Transverse colon (tissue), 4 donors: Measurements from ENCODE around the gene PLA2G10. TPM values are rescaled to one million over a fixed set of nuclear protein-coding genes. Genes with fewer than 3 reads are reported as not detected.
A peak's percentile ranks its signal among the peaks of the same experiment; 100 is the strongest.
"Not testable (repeated sequence)": the region's sequence is repeated elsewhere in the genome, so short reads cannot be mapped to it uniquely, and the experiment has no call there.

Experiments used
- DNase-seq: peaks from one replicate; pipeline ENCODE4 v3.0.0-alpha.2; 2019
- H3K27ac ChIP-seq, 4 donors: fragments of 200-600 bp; sonication (generic); 2 replicates each; pipeline ENCODE4 v1.5.1; 2016 to 2018; ENCODE audit warnings: inconsistent platforms in 4 of 4
- H3K27me3 ChIP-seq: fragments of 200-600 bp; sonication (generic); 2 replicates; pipeline ENCODE4 v1.5.1; 2017; ENCODE audit warnings: inconsistent platforms
- H3K36me3 ChIP-seq, 4 donors: fragments of 200-600 bp; sonication (generic); 2 replicates each; pipeline ENCODE4 v1.5.1; 2017 to 2019; ENCODE audit warnings: inconsistent platforms in 4 of 4
- H3K4me1 ChIP-seq, 4 donors: fragments of 200-600 bp; sonication (generic); 2 replicates each; pipeline ENCODE4 v1.5.1; 2017 to 2020; ENCODE audit warnings: inconsistent platforms in 4 of 4
- H3K4me3 ChIP-seq, 4 donors: fragments of 200-600 bp; sonication (generic); 1 replicate in 1 of 4; 2 replicates in 3 of 4; pipeline versions ENCODE4 v1.5.1 to v1.6.1; 2017 to 2019; ENCODE audit warnings: inconsistent platforms in 4 of 4
- H3K9me3 ChIP-seq, 2 donors: fragments of 200-600 bp; sonication (generic); 2 replicates each; pipeline ENCODE4 v1.5.1; 2017 to 2019; ENCODE audit warnings: inconsistent platforms in 2 of 2
- EP300 ChIP-seq: sonication (generic); formaldehyde crosslinking; IDR thresholded peaks from one replicate; pipeline ENCODE4 v1.6.1; 2017; ENCODE audit warnings: antibody characterized with exemption, low read depth
- POLR2A ChIP-seq: fragments of 450-650 bp; IDR thresholded peaks from one replicate; pipeline ENCODE4 v1.6.1; 2016; ENCODE audit warnings: antibody characterized with exemption, mild to moderate bottlenecking, moderate library complexity
- POLR2AphosphoS5 ChIP-seq, 3 donors: sonication (generic); formaldehyde crosslinking; IDR thresholded peaks; one replicate each; pipeline ENCODE4 v1.6.1; 2016; ENCODE audit warnings: antibody characterized with exemption in 3 of 3
- WGBS, 2 donors: methylation state at CpG; one replicate each; pipeline ENCODE4 v1.1.5; 2018; ENCODE audit warnings: low coverage in 1 of 2; 5-methylcytosine and 5-hydroxymethylcytosine counted together
- in situ Hi-C, 4 donors: fragments of 200-750 bp; cut with MboI; loops; one replicate each; pipeline versions ENCODE4 v1.15.0 to v1.15.1; 2017; ENCODE audit warnings: low sequenced_read_pairs in 3 of 4, low pct_ligation_motif_present in 1 of 4, low pct_unique_long_range_greater_than_20kb in 1 of 4
- intact Hi-C: fragments of 100-400 bp; cut with DNase I; formaldehyde crosslinking; loops from one replicate; pipeline ENCODE4 v1.15.1; 2023; ENCODE audit warnings: low total_unique reads
- total RNA-seq, 4 donors: library from RNA; depleted of rRNA; stranded (reverse); fragments of >200 nt; gene quantifications; one replicate each; pipeline ENCODE4 v1.1.0, GENCODE V29; 2016
- TF ChIP-seq, protein P1 (sequence below), 5 experiments: fragments of 200-600 bp in 3 of 5; fragments of 450-650 bp in 2 of 5; sonication (generic) in 3 of 5; IDR thresholded peaks; 1 replicate in 2 of 5; 2 replicates in 3 of 5; pipeline ENCODE4 v1.5.1; 2016 to 2017; ENCODE audit warnings: antibody characterized with exemption in 5 of 5, inconsistent platforms in 3 of 5, mild to moderate bottlenecking in 2 of 5, moderate library complexity in 1 of 5

PLA2G10 gene
- total RNA-seq, 4 donors from 2014 or later: 4.0 to 43.8 (median 24.0) TPM

- intact Hi-C loops, in situ Hi-C loops, H3K9me3 ChIP-seq, H3K27me3 ChIP-seq, H3K4me3 ChIP-seq: not testable (repeated sequence)
- peaks cover 19 to 69% (median 53%) of the 10 kb centered on the region in 4 donors for H3K4me1 ChIP-seq
- H3K36me3 ChIP-seq: peaks cover 0 to 11% (median 1%) of the 10 kb centered on the region in 4 donors
- DNase-seq: peak; percentile 25
- TF ChIP-seq POLR2A (peak; percentile 51), POLR2AphosphoS5 (IDR thresholded peaks at IDR 0.05) (peak in 2 of 3 donors; percentile 33 to 61), EP300 (peak; percentile 42)
- H3K27ac ChIP-seq: peak overlapping the region; percentile 96 to 99 (median 97)
- WGBS, 2 donors: 65 to 68% methylated on average over 4 to 16 of the region's 17 CpGs
These were observed 57.7 kb downstream of the PLA2G10 start for GRCh38 chr16:14636179-14636950.

DNA sequence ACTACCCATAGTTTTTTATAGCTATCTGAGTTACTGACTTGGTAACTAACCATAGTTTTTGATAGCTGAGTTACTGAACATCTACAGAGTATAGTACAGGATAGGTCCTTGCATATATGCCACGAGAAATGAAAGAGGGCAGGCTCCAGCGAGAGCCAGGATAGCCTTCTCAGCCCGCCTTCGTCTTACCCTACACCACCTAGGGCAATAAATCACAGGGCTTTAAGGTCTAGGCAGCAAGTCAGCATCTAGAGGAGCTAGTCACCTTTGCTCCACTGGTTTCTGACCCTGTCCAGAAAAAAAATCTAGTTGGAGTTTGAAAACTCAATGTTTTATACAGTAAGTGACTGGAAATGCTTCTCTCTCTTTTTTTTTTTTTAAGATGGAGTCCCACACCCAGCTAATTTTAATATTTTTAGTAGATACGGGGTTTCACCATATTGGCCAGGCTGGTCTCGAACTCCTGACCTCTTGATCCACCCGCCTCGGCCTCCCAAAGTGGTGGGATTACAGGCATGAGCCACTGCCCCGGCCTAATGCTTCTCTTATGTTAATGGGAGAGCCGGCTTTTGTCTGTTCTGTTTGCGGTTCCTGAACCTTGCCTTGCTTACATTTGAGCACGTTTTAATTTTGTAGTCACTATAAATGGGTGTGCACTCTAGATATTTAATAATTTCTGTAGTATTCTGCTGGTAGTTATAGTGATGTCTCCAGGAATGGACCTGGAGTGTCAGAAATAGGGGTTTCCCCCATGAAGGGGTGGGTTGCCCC lies 58.5 kb downstream of the PLA2G10 start:
- WGBS, 2 donors: 67 to 69% methylated on average over 9 to 12 of the region's 12 CpGs
- no peaks in the 10 kb centered on the region for H3K9me3 ChIP-seq
- TF ChIP-seq POLR2A (no peak), POLR2AphosphoS5 (IDR thresholded peaks at IDR 0.05) (no peak), EP300 (no peak)
- TF ChIP-seq, protein P1, sequence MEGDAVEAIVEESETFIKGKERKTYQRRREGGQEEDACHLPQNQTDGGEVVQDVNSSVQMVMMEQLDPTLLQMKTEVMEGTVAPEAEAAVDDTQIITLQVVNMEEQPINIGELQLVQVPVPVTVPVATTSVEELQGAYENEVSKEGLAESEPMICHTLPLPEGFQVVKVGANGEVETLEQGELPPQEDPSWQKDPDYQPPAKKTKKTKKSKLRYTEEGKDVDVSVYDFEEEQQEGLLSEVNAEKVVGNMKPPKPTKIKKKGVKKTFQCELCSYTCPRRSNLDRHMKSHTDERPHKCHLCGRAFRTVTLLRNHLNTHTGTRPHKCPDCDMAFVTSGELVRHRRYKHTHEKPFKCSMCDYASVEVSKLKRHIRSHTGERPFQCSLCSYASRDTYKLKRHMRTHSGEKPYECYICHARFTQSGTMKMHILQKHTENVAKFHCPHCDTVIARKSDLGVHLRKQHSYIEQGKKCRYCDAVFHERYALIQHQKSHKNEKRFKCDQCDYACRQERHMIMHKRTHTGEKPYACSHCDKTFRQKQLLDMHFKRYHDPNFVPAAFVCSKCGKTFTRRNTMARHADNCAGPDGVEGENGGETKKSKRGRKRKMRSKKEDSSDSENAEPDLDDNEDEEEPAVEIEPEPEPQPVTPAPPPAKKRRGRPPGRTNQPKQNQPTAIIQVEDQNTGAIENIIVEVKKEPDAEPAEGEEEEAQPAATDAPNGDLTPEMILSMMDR (IDR thresholded peaks at IDR 0.05): no peak
- no peak overlapping the region for H3K4me3 ChIP-seq
- DNase-seq: no peak
- H3K36me3 ChIP-seq: peaks cover 0 to 11% (median 1%) of the 10 kb centered on the region in 4 donors
- in situ Hi-C loops: no loop called here
- peaks cover 22 to 66% (median 48%) of the 10 kb centered on the region in 4 donors for H3K4me1 ChIP-seq
- intact Hi-C loops: no loop called here
- H3K27ac ChIP-seq: peak overlapping the region; percentile 96 to 99 (median 97)
- H3K27me3 ChIP-seq: no peaks in the 10 kb centered on the region

- no peaks in the 10 kb centered on the region for H3K9me3 ChIP-seq
- in situ Hi-C loops (no loop called here), intact Hi-C loops (no loop called here)
- peak overlapping the region in 2 of 4 donors; percentile 80 to 89 for H3K4me3 ChIP-seq
- peak overlapping the region; percentile 96 to 99 (median 97) for H3K27ac ChIP-seq
- H3K36me3 ChIP-seq: peaks cover 0 to 11% (median 1%) of the 10 kb centered on the region in 4 donors
- TF ChIP-seq POLR2AphosphoS5 (IDR thresholded peaks at IDR 0.05) (no peak), POLR2A (no peak), EP300 (no peak)
- TF ChIP-seq, protein P1 (IDR thresholded peaks at IDR 0.05): no peak
- H3K4me1 ChIP-seq: peaks cover 20 to 63% (median 44%) of the 10 kb centered on the region in 4 donors
- no peaks in the 10 kb centered on the region for H3K27me3 ChIP-seq
- peak; percentile 22 for DNase-seq
- 0 to 48% methylated on average over 2 to 7 of the region's 7 CpGs for WGBS, 2 donors
These were observed 59.8 kb downstream of the PLA2G10 start for GRCh38 chr16:14634389-14634725.

DNA sequence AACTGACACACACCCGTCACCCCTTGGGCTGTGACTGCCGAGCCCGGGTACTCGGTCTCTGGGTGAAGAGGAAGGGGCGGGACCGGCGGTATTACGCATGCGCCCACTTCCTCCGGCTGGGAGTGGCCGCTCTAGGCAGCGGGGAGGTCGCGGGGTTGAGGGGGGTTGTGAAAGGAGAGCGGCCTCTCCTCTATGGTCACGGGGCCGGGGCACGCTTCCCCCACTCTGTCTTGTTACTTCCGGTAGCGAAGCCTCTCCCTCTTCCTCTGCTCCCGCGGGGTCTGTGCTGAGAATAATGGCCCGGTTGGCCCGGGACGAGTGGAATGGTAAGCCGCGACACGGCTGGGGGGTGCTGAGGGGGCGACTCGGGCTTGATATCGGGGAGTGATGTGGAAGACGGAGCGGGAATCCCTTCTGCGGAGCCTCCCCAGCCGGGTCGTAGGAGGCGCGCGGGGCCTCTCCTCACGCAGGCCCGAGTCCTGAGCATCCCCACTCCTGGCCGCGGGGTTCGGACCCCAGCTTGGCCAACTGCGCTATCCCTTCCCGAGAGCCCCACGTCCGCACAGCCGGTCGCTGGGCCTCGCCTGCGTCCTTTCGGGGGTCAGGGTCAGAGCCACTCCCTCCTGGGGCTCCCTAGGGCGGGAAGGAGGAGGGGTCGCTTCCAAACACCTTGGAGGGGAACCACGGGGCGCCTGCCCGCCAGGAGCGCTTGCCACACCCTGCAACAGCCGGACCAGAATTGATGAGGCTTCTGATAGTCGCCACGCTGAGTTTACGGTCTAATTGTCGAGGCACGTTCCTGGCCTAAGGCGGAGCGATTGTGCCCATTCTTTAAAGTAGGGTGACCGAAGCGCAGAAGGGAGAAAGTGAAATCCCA lies 61.2 kb downstream of the PLA2G10 start, which contains the start of gene BFAR:
TSS of gene BFAR (plus strand) at position 259 of the 877 bp plus-strand sequence. CDS start 11,396 bp downstream, outside the sequence.
- intact Hi-C loops (no loop called here), in situ Hi-C loops (no loop called here)
- H3K36me3 ChIP-seq: peaks cover 0 to 3% (median 1%) of the 10 kb centered on the region in 4 donors

DNA sequence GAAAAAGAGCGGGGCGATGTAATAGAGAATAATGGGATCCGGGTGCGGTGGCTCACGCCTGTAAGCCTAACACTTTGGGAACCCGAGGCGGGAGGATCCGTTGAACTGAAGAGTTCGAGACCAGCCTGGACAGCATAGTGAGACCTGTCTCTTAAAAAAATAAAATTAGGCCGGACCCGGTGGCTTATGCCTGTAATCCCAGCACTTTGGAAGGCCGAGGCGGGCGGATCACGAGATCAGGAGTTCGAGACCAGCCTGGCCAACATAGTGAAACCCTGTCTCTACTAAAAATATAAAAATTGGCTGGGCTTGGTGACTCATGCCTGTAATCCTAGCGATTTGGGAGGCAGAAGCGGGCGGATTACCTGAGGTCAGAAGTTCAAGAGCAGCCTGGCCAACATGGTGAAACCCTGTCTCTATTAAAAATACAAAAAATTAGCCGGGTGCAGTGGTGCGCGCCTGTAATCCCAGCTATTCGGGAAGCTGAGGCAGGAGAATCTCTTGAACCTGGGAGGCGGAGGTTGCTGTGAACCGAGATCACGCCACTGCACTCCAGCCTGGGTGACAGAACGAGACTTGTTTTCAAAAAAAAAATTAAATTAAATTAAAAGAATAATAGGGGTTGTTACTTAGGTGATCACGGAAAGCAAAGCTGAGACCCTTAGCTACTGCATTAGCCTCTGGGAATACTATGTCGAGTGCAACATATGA lies 63.3 kb downstream of the PLA2G10 start:
- intact Hi-C loops, in situ Hi-C loops, H3K9me3 ChIP-seq, H3K27me3 ChIP-seq, DNase-seq: not testable (repeated sequence)
- WGBS, 2 donors: 88 to 94% methylated on average over 20 to 29 of the region's 29 CpGs
- peaks cover 20 to 51% (median 39%) of the 10 kb centered on the region in 4 donors for H3K4me1 ChIP-seq
- H3K4me3 ChIP-seq: peak overlapping the region in 3 of 4 donors; percentile 58 to 63 (median 60)
- H3K27ac ChIP-seq: peak overlapping the region; percentile 84 to 97 (median 92)
- peaks cover 0 to 22% (median 7%) of the 10 kb centered on the region in 4 donors for H3K36me3 ChIP-seq

More for the DNA sequence above, 61.2 kb downstream of the PLA2G10 start, which contains the start of gene BFAR:
- Histone ChIP-seq H3K9me3 (no peaks in the 10 kb centered on the region), H3K4me1 (peaks cover 20 to 70% (median 51%) of the 10 kb centered on the region in 4 donors), H3K27ac (peak within 1 kb of the TSS; percentile 96 to 99 (median 97)), H3K27me3 (no peaks in the 10 kb centered on the region), H3K4me3 (peak within 1 kb of the TSS; percentile 80 to 97 (median 92))
- peak; percentile 100 for DNase-seq
- TF ChIP-seq POLR2AphosphoS5 (IDR thresholded peaks at IDR 0.05): peak; percentile 100
- TF ChIP-seq POLR2A: peak; percentile 100
- TF ChIP-seq, protein P1 (IDR thresholded peaks at IDR 0.05): no peak
- TF ChIP-seq EP300: no peak
- WGBS, 2 donors: 1% methylated on average over 46 of the region's 69 CpGs; no CpG with 5 or more reads in 1 of the 2 donors
